RWPE1 (cell line): ENCODE measurements around the gene CHST11.

Source experiments
- CTCF ChIA-PET: fragments of 350-600 bp; sonication (Branson Sonifier 250); formaldehyde crosslinking; extraction: SDS; loops from one replicate; lab custom pipeline; 2021; lab: Yijun Ruan, JAX
- POLR2A ChIA-PET: fragments of 400-600 bp; formaldehyde crosslinking; extraction: SDS; loops from one replicate; lab custom pipeline; 2020; ENCODE audit warnings: antibody characterized with exemption; ENCODE audit not compliant: low non-redundant PET; lab: Yijun Ruan, JAX
- DNase-seq: peaks from one replicate; pipeline ENCODE4 v3.0.0; 2012; ENCODE audit warnings: low spot score
- H3K27ac ChIP-seq: fragments of 450-650 bp; 2 replicates; pipeline ENCODE4 v1.5.1; 2017
- CTCF ChIP-seq: fragments of 450-650 bp; conservative IDR thresholded peaks from 2 replicates; pipeline ENCODE4 v1.5.1; 2017; ENCODE audit warnings: low read depth, mild to moderate bottlenecking

The CHST11 gene

DNA sequence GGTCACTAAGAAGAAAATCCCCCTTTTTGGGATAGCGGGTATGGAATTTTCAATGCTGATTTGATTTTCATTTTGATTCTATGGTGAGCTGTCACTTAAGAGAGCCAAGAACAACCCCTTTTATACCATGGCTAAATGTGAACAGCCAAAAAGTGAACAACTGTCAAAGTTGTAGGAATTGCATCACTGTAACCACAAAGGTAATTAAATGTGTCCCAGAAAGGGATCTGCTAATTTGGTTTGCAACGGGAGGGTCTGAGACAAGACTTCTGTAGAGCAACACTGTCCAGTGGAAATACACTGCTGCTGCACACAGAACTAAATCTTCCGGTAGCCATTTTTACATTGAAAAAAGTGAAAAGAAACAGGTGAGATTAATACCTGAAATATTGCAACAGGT, 14.6 kb downstream of the CHST11 start:
- no peak overlapping the region for H3K27ac ChIP-seq
- ChIA-PET CTCF (interaction anchor here (0.6 kb wide), 1 partner anchor 387 kb away, joined by 5 read pairs; no protein-coding TSS in a partner anchor), POLR2A (no interaction called here)
- no peak for DNase-seq
- TF ChIP-seq CTCF, result no peak

- CTCF ChIA-PET, result no interaction called here
- no peak for DNase-seq
- POLR2A ChIA-PET, result interaction anchor here (0.7 kb wide), 1 partner anchor 46 kb away, joined by 3 read pairs; no protein-coding TSS in a partner anchor
- H3K27ac ChIP-seq, result no peak overlapping the region
- TF ChIP-seq CTCF, result no peak
Measured at GRCh38 chr12:104472748-104473147, 16.0 kb downstream of the CHST11 start.

DNA sequence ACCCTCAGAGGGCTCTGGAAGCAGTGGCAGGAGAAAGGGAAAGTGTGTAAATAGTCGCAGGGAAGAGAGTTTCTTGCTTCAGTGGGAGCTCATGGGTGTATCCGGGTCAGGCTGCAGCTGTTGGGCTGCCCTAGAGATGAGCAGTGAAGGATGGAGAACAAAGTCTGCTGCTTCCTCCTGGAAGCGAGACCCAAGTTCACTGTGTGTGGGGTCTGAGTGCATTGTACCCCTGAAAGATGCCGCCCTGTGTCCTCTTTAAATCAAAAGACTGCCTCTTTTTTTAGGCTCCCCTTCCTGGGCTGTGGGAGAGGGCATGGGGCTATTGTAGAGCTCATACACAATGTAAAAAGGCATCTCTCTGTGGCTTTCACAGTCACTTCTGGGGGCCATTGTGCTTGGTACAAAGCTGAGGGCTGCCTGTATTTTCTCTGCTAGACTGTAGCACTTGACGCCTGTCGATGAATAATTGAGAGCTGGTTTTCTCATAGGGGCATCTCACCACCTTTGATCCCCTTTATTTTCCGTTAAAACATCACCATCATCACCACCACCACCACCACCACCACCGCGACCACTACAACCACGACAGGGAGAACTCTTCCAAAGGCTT, 16.7 kb downstream of the CHST11 start:
- DNase-seq, result no peak
- ChIA-PET POLR2A (no interaction called here), CTCF (interaction anchor here (0.6 kb wide), 1 partner anchor 33 kb away, joined by 3 read pairs; no protein-coding TSS in a partner anchor)
- no peak for TF ChIP-seq CTCF
- no peak overlapping the region for H3K27ac ChIP-seq

GRCh38 chr12:104475271-104475670, 18.5 kb downstream of the CHST11 start:
- no peak for DNase-seq
- ChIA-PET POLR2A (no interaction called here), CTCF (interaction anchor here (0.6 kb wide), 3 partner anchors 13 to 348 kb away, joined by 3 read pairs; no protein-coding TSS in a partner anchor)
- no peak for TF ChIP-seq CTCF
- H3K27ac ChIP-seq, result no peak overlapping the region

GRCh38 chr12:104477510-104478390, 21.0 kb downstream of the CHST11 start:
- ChIA-PET CTCF (no interaction called here), POLR2A (no interaction called here)
- no peak overlapping the region for H3K27ac ChIP-seq
- no peak for DNase-seq
- no peak for TF ChIP-seq CTCF

DNA sequence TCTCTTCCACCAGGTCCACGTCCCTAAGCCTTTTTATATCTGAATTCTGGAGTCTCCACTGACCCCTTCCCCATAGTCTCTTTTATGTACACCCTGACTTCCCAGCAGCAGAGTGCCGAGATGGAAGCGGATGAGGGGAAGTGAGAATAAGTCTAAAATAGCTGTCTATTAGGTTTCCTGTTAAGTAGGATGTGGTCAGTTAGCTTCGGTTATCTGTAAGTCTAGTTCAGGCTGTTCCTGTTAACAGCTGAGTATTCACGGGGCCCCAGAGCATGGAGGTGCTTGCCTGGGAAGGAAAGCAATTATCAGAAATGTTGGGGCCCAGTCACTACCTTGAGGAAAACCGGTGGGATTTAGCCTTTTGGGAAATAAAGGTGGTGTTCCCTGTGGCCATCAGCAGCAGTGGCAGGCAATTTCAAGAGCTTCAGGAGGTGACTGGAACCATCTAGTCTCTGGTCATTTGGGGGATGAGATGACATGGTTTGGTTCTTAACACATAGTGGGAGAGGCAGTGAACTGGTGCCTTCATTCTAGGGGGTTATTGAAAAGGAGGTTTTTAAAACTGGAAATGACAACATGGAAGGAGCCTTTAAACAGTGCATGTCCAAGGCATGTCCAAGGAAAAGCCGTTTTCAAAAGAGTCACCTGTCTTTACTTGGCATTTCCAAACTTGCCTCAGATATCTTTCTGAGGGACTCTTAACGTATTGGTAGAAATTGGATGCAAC, 21.8 kb downstream of the CHST11 start:
- TF ChIP-seq CTCF, result no peak

More for the DNA sequence above, 21.8 kb downstream of the CHST11 start:
- no peak overlapping the region for H3K27ac ChIP-seq
- ChIA-PET POLR2A (no interaction called here), CTCF (no interaction called here)
- DNase-seq, result no peak
